ENCODE measurements around the gene MAN2A1. TPM values are rescaled to one million over a fixed set of nuclear protein-coding genes. Genes with fewer than 3 reads are reported as not detected.

Gene MAN2A1
- total RNA-seq, 1 experiment from 2014 or later, result 51.0 TPM

DNA sequence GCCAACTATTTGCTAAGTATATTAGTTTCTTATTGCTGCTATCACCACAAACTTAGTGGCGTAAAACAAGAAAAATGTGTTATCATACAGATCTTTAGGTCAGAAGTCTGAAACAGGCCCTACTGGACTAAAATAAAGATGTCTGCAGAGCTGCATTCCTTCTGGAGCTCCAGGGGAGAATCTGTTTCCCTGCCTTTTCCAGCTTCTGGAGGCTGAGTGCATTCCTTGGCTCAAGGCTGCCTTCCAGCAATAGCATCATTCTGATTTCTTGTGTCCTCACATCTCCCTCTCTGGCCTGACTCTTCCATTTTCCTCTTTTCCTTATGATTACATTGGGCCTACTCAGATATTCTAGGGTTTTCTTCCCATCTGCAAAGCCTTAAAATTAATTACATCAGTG, 15.9 kb downstream of the MAN2A1 start:
- CTCF ChIA-PET, result no interaction called here
- no peak for DNase-seq (ENCODE audit: low read depth, low spot score)
- TF ChIP-seq SIN3A (IDR thresholded peaks at IDR 0.05; ENCODE audit: borderline replicate concordance, insufficient read depth, low read depth, low read length), result no peak
- TF ChIP-seq, protein P1, sequence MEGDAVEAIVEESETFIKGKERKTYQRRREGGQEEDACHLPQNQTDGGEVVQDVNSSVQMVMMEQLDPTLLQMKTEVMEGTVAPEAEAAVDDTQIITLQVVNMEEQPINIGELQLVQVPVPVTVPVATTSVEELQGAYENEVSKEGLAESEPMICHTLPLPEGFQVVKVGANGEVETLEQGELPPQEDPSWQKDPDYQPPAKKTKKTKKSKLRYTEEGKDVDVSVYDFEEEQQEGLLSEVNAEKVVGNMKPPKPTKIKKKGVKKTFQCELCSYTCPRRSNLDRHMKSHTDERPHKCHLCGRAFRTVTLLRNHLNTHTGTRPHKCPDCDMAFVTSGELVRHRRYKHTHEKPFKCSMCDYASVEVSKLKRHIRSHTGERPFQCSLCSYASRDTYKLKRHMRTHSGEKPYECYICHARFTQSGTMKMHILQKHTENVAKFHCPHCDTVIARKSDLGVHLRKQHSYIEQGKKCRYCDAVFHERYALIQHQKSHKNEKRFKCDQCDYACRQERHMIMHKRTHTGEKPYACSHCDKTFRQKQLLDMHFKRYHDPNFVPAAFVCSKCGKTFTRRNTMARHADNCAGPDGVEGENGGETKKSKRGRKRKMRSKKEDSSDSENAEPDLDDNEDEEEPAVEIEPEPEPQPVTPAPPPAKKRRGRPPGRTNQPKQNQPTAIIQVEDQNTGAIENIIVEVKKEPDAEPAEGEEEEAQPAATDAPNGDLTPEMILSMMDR (IDR thresholded peaks at IDR 0.05), result no peak
- TF ChIP-seq TCF7L2 (IDR thresholded peaks at IDR 0.05; ENCODE audit: low read depth, low read length), result no peak
- no peak for TF ChIP-seq REST (IDR thresholded peaks at IDR 0.05; ENCODE audit: insufficient read depth in 1 of 2, low read depth in 2 of 2, low read length in 1 of 2)
- no peak for TF ChIP-seq POLR2AphosphoS5 (IDR thresholded peaks at IDR 0.05; ENCODE audit: low read depth, low read length)
- intact Hi-C loops (cut with micrococcal nuclease; ENCODE audit: unreplicated experiment) (no loop called here), in situ Hi-C loops (cut with HindIII; ENCODE audit: low pct_unique_long_range_greater_than_20kb, low sequenced_read_pairs) (no loop called here)
- no peak for ATAC-seq
- Histone ChIP-seq H3K36me3 (ENCODE audit: control insufficient read depth, insufficient read depth, low read length) (no peaks in the 10 kb centered on the region), H3K27me3 (ENCODE audit: control insufficient read depth, insufficient read depth, low read length) (no peaks in the 10 kb centered on the region), H3K4me1 (ENCODE audit: control insufficient read depth, insufficient read depth, low read length) (no peaks in the 10 kb centered on the region), H3K4me3 (ENCODE audit: low read depth in 2 of 2, low read length in 2 of 2) (no peak overlapping the region), H3K9me3 (ENCODE audit: control insufficient read depth, insufficient read depth, low read depth, low read length) (no peaks in the 10 kb centered on the region), H3K27ac (ENCODE audit: low read length) (no peak overlapping the region)
- no TSS peak for BruUV-seq (replicated peaks)
- POLR2A ChIA-PET, result no interaction called here

GRCh38 chr5:109706095-109706494, 16.4 kb downstream of the MAN2A1 start:
- Histone ChIP-seq H3K36me3 (ENCODE audit: control insufficient read depth, insufficient read depth, low read length) (no peaks in the 10 kb centered on the region), H3K4me3 (ENCODE audit: low read depth in 2 of 2, low read length in 2 of 2) (no peak overlapping the region), H3K4me1 (ENCODE audit: control insufficient read depth, insufficient read depth, low read length) (no peaks in the 10 kb centered on the region), H3K27ac (ENCODE audit: low read length) (no peak overlapping the region), H3K27me3 (ENCODE audit: control insufficient read depth, insufficient read depth, low read length) (no peaks in the 10 kb centered on the region), H3K9me3 (ENCODE audit: control insufficient read depth, insufficient read depth, low read depth, low read length) (no peaks in the 10 kb centered on the region)
- ATAC-seq (no peak), DNase-seq (ENCODE audit: low read depth, low spot score) (no peak)
- in situ Hi-C loops (cut with HindIII; ENCODE audit: low pct_unique_long_range_greater_than_20kb, low sequenced_read_pairs), result no loop called here
- intact Hi-C loops (cut with micrococcal nuclease; ENCODE audit: unreplicated experiment), result no loop called here
- POLR2A ChIA-PET, result no interaction called here
- CTCF ChIA-PET, result no interaction called here
- BruUV-seq (replicated peaks), result no TSS peak
- TF ChIP-seq REST (IDR thresholded peaks at IDR 0.05; ENCODE audit: insufficient read depth in 1 of 2, low read depth in 2 of 2, low read length in 1 of 2) (no peak), POLR2AphosphoS5 (IDR thresholded peaks at IDR 0.05; ENCODE audit: low read depth, low read length) (no peak), TCF7L2 (IDR thresholded peaks at IDR 0.05; ENCODE audit: low read depth, low read length) (no peak), SIN3A (IDR thresholded peaks at IDR 0.05; ENCODE audit: borderline replicate concordance, insufficient read depth, low read depth, low read length) (no peak)
- TF ChIP-seq, protein P1 (IDR thresholded peaks at IDR 0.05), result no peak

Data from Panc1 (cell line).